Measurements from ENCODE around the gene USF2.
"Not testable (repeated sequence)": the region's sequence is repeated elsewhere in the genome, so short reads cannot be mapped to it uniquely, and the experiment has no call there.

Gene USF2, protein sequence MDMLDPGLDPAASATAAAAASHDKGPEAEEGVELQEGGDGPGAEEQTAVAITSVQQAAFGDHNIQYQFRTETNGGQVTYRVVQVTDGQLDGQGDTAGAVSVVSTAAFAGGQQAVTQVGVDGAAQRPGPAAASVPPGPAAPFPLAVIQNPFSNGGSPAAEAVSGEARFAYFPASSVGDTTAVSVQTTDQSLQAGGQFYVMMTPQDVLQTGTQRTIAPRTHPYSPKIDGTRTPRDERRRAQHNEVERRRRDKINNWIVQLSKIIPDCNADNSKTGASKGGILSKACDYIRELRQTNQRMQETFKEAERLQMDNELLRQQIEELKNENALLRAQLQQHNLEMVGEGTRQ

GRCh38 chr19:35268536-35269437 lies at the start of gene USF2:
Gene USF2 (plus strand): TSS chr19:35268962. CDS start chr19:35269102, 140 bp downstream.
- DNase-seq (ENCODE audit: low read depth) = peak; percentile 71

- DNase-seq (ENCODE audit: low read depth) = no peak
Observed at GRCh38 chr19:35219008-35219407, 49.8 kb upstream of the USF2 start.

GRCh38 chr19:35220315-35220921 lies 48.3 kb upstream of the USF2 start:
- no peak for DNase-seq (ENCODE audit: low read depth)

- not testable (repeated sequence) for DNase-seq (ENCODE audit: low read depth)
Observed at GRCh38 chr19:35220973-35221590, 47.7 kb upstream of the USF2 start.

- DNase-seq (ENCODE audit: low read depth) = no peak
Observed at GRCh38 chr19:35222373-35223015, 46.3 kb upstream of the USF2 start.

GRCh38 chr19:35223084-35223790 lies 45.5 kb upstream of the USF2 start:
- DNase-seq (ENCODE audit: low read depth) = no peak

DNA sequence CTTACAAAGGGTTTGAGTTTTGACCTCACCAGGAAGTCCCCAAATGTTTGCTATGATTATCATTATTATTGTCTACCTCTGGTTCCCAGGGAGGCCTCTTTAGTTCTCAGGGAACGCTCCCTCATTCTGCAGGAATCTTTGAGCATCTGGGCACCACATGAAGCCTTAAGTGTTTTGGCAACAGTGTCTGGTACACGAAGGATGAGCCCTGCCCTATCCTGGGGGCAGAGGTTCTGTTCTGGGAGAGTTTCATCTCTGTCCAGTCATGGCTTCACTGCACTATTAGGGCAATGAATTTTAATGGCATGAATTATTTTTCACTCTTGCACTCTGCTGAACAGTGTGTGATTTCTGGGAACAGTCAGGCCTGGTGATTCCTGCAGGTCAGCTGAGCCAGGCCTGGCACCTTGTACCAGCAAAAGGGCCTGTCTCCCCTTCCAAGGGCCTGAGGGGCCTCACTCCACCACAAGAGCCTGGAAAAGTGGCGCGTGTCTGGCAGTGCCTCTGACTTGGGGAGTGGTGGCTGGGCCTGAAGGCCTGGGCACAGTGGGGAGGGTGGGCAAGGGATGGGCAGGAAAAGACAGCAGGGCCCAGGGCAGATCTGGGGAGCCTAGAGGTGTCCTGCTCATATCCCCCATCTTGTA lies 44.8 kb upstream of the USF2 start:
- DNase-seq (ENCODE audit: low read depth) = no peak

DNA sequence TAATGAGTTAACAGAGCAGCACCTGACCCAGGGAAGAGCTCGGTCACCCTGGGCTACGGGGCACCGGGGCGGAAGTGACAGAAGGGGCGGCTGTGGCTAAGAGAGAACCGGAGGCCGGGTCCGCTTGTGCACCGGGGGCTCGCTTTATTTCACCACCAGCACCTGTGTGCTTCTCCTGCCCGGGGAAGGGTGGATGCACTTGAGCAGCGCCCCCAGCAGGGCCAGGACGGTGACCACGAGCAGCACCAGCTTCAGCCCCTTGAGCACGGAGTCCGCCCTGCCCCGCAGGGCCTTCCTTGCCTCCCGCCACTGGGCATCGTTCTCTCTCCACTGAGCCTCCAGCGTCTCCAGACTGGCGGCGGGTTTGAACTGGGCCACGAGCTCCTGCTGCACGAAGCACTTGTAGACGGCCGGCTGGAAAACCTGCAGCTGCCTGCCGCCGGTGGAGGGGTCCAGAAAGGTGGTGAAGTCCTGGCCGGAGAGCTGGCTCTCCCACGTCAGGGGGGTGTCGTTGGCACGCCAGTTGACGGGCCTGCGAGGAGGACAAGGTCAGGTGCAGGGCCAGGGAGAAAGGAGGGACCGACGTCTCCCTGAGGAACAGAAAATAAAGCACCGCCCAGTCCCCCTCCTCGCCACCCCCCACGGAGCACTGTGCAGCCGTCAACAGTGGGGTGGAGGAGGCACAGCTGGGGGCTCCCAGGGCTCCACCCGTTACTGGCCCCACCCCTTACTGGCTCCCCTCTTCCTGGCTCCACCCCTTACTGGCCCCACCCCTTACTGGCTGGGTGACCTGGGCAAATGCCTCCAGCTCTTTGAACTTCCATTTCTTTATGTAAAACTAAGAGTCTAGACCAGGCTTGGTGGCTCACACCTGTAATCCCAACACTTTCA lies 43.8 kb upstream of the USF2 start:
- DNase-seq (ENCODE audit: low read depth) = no peak

DNA sequence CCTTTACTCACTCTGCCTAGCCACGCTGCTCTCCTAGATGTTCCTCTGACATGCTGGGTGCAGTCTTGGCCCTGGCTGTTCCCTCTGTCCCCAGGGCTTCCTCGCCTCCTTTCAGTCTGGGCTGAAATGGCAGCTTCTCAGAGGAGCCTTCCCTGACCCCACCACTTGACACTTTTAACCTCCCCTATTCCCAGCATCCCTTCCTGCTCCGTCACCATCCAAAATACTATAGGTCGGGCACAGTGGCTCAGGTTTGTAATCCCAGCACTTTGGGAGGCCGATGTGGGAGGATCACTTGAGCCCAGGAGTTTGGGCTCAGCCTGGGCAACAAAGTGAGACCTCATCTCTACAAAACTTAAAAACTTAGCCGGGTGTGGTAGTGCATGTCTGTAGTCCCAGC lies 42.8 kb upstream of the USF2 start:
- no peak for DNase-seq (ENCODE audit: low read depth)

DNA sequence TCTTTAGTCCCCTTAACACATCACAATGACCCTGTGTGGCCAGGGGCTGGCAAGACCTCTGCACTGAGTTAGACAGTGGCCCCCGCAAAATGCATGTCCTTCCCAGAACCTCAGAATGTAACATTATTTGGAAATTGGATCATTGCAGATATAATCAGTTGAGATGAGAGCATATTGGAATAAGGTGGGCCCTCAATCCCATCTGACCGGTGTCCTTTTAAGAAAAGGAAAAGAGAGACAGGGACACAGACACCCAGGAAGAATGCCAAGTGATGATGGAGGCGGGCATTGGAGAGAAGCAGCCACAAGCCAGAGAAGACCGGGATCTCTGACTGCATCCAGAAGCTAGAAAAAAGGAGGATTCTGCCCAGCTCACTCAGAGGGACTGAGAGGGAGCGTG lies 42.0 kb upstream of the USF2 start:
- no peak for DNase-seq (ENCODE audit: low read depth)

DNA sequence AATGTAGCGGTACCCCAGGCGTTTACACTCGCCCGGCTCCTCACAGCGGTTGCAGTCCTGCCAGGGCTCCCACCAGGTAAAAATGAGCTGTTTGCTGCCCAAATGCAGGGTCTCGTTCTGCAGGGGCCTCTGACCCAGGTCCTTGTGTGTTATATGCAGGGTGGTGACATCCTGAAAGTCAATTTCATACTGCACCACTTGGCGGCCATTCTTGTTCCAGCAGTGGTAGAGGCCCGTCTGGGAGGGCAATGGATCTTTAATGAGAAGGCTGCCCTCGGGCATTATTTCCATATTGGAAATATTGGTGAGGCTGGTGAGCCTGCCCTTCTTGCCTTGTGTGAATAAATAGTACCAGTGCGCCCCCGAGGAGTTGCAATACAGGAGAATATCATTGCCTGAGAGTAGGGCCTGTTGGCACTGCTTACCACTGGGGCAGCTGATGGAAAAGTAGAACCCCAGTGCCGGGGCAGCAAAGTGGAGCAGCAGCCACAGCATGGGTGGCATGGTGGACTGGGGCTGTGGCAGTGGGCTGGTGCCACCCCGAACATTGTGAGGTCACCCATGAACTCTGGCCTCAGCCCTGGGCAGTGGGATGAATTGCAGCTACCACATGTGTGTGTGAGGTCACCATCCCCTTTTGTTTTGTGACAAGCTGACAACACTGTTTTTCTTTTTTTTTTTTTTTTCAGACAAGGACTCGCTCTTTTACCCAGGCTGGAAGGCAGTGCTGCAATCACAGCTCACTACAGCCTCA lies 40.4 kb upstream of the USF2 start, which contains the start of gene FAM187B:
TSS of gene FAM187B (minus strand) at position 563 of the 754 bp plus-strand sequence. CDS start at position 504, 59 bp downstream.
- DNase-seq (ENCODE audit: low read depth) = no peak

DNA sequence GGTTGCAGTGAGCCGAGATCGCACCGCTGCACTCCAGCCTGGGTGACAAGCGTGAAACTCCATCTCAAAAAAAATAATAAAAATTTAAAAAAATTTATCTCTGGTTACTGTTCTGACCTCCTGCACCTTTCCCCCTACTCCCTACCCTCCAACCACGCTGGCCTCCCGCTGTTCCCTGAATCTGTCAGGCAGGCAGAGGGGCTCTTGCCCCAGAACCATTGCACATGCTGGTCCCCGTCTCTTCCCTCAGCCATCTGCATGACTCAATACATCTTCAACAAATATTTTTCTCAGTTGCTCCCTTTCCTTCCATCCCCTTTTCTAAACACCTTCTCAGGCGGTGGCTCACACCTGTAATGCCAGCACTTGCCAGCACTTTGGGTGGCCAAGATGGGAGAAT lies 39.2 kb upstream of the USF2 start:
- no peak for DNase-seq (ENCODE audit: low read depth)

DNA sequence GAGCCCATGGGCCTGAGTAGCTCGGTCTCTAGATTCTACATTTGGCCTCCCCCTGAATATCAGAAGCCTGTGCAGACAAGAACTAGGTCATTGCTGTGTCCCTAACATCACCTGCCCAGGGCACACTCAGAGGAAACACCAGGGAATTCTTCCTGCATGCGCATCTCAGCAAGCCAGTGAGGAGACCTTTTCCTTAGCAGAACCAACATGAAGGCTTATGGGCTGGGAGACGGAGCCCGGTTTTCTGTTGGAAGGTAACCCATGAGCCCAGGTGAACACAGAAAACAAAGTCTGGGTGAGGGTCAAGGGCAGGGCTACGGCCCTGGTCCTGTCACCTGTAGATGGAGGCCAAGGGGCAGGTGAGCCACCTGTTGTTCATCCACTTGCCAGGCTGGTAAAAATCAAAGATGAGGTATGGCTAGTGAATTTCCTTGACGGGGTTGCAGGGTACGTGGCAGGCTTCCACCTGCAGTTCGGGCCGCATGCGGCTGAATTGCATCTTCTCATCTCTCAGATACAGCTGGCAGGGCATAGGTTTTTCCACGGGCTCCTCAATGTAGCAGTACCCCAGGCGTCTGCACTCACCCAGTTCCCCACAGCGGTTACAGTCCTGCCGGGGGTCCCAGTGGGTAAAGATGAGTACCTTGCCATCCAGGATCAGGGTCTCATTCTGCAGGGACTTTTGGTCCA lies 36.7 kb upstream of the USF2 start:
- DNase-seq (ENCODE audit: low read depth) = no peak

GRCh38 chr19:35232912-35233311 lies 35.9 kb upstream of the USF2 start:
- DNase-seq (ENCODE audit: low read depth) = no peak

- no peak for DNase-seq (ENCODE audit: low read depth)
Observed at GRCh38 chr19:35236638-35237400, 31.9 kb upstream of the USF2 start.

GRCh38 chr19:35239597-35239996 lies 29.2 kb upstream of the USF2 start:
- DNase-seq (ENCODE audit: low read depth) = not testable (repeated sequence)

DNA sequence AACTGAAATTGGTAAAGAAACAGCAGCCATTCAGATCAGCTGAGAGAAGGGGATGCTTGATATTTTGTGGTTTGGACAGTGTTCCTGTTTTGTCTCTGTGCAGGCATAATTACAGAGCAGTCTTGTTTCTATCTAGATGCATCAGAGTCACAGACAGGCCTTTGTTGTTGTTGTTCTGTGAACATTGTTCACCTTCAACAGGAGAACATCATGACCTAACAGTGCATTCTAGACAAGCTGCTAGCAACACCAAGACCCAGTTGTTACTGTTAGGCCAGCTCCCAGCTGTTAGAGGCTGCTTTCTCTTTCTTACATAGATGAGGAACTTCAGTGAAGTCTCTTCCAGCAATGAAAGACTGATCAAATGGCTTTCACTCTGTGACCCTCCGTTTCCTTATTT lies 28.4 kb upstream of the USF2 start:
- DNase-seq (ENCODE audit: low read depth) = no peak

All from activated T-cell treated with anti-CD3 and anti-CD28 coated beads for 48 hours (primary cell).